ENCODE results near the gene RPS8.

DNA sequence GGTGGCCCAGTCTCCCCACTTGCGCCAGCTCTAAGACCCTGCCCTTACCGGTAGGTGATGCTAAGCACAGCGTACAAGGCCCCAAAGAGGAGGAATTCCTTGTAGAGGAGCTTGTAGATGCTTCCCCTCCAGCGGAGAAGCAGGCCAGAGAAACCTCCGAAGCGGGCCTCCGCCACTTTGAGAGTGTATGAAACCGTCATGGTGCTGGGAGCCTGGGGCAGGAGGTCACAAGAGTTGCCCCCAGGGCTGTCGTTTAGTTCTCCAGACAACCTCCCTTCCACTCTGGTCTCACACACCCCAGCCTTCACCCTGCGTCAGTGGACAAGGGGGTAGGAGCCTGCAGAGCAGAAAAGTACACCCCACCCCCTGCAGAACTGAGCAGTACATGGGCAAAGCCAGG lies 12.2 kb downstream of the RPS8 start:
- TF ChIP-seq, protein P1, sequence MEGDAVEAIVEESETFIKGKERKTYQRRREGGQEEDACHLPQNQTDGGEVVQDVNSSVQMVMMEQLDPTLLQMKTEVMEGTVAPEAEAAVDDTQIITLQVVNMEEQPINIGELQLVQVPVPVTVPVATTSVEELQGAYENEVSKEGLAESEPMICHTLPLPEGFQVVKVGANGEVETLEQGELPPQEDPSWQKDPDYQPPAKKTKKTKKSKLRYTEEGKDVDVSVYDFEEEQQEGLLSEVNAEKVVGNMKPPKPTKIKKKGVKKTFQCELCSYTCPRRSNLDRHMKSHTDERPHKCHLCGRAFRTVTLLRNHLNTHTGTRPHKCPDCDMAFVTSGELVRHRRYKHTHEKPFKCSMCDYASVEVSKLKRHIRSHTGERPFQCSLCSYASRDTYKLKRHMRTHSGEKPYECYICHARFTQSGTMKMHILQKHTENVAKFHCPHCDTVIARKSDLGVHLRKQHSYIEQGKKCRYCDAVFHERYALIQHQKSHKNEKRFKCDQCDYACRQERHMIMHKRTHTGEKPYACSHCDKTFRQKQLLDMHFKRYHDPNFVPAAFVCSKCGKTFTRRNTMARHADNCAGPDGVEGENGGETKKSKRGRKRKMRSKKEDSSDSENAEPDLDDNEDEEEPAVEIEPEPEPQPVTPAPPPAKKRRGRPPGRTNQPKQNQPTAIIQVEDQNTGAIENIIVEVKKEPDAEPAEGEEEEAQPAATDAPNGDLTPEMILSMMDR (IDR thresholded peaks at IDR 0.05; ENCODE audit: low read depth, low read length), result no peak
- no peak for TF ChIP-seq EZH2phosphoT487 (IDR thresholded peaks at IDR 0.05; ENCODE audit: low read depth)
